HG03378 (cell line): ENCODE results near the gene ARHGEF17.

Experiments used
- ATAC-seq: cut with Tn5 transposase; IDR thresholded peaks from one replicate; pipeline ENCODE4 v1.9.1; 2021; ENCODE audit warnings: mild to moderate bottlenecking, moderate library complexity; ENCODE audit not compliant: unreplicated experiment

Gene ARHGEF17

GRCh38 chr11:73379189-73379880 lies 71.3 kb downstream of the ARHGEF17 start:
- ATAC-seq = no peak

- ATAC-seq = no peak
Measured at GRCh38 chr11:73380331-73380730, 72.3 kb downstream of the ARHGEF17 start.

- no peak for ATAC-seq
Measured at GRCh38 chr11:73380897-73381410, 72.9 kb downstream of the ARHGEF17 start.

- no peak for ATAC-seq
Measured at GRCh38 chr11:73381589-73381988, 73.5 kb downstream of the ARHGEF17 start.

GRCh38 chr11:73382183-73382582 lies 74.1 kb downstream of the ARHGEF17 start:
- no peak for ATAC-seq

GRCh38 chr11:73382747-73383146 lies 74.7 kb downstream of the ARHGEF17 start:
- no peak for ATAC-seq

GRCh38 chr11:73383249-73384124 lies 75.4 kb downstream of the ARHGEF17 start:
- no peak for ATAC-seq

- ATAC-seq = no peak
Measured at GRCh38 chr11:73384125-73384441, 76.0 kb downstream of the ARHGEF17 start.

- no peak for ATAC-seq
Measured at GRCh38 chr11:73384531-73384871, 76.4 kb downstream of the ARHGEF17 start.

- peak; percentile 32 for ATAC-seq
Measured at GRCh38 chr11:73384872-73385689, 77.0 kb downstream of the ARHGEF17 start.

- ATAC-seq = no peak
Measured at GRCh38 chr11:73386016-73386415, 77.9 kb downstream of the ARHGEF17 start.

GRCh38 chr11:73386546-73386945 lies 78.5 kb downstream of the ARHGEF17 start:
- no peak for ATAC-seq

GRCh38 chr11:73387594-73388264 lies 79.7 kb downstream of the ARHGEF17 start:
- no peak for ATAC-seq

GRCh38 chr11:73388265-73389133 lies 80.4 kb downstream of the ARHGEF17 start:
- ATAC-seq = no peak

GRCh38 chr11:73389134-73389525 lies 81.1 kb downstream of the ARHGEF17 start:
- ATAC-seq = no peak

GRCh38 chr11:73389916-73390315 lies 81.8 kb downstream of the ARHGEF17 start:
- ATAC-seq = no peak

GRCh38 chr11:73390601-73391565 lies 82.8 kb downstream of the ARHGEF17 start:
- ATAC-seq = no peak

- ATAC-seq = no peak
Measured at GRCh38 chr11:73391665-73392064, 83.6 kb downstream of the ARHGEF17 start.
